Measurements from ENCODE around the gene PPM1G.

Gene PPM1G

DNA sequence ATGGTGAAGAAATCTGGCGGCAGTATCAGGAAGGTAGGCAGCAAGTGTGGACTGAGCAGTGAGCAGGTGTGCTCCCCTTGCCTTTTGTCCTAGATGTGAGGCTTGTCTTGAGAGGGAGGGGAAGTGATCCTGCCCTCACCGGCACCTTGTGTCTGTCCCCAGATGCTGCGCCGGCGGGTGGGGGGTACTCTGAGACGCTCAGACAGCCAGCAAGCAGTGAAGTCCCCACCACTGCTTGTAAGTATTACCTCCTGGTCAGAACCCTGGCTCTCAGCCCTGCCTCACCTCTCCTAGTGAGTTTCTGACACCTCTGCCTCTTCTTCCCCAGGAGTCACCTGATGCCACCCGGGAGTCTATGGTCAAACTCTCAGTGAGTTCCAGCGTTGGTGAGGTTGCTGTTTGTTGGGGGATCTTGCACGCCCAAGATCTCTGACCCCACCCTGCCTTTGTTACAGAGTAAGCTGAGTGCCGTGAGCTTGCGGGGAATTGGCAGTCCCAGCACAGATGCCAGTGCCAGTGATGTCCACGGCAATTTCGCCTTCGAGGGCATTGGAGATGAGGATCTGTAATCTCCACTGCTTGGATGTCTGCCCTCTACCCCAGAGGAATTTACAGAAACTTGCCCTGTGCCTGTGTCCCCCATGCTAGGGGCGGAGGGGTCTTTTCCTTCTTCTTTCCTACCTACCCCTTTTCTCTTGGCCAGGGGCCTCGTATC is 33.1 kb downstream of the PPM1G start:
- peaks cover 48 to 69% (median 60%) of the 10 kb centered on the region in 3 donors for H3K36me3 ChIP-seq
- no peak overlapping the region for H3K27ac ChIP-seq
- no peaks in the 10 kb centered on the region for H3K9me3 ChIP-seq
- TF ChIP-seq, protein P1, sequence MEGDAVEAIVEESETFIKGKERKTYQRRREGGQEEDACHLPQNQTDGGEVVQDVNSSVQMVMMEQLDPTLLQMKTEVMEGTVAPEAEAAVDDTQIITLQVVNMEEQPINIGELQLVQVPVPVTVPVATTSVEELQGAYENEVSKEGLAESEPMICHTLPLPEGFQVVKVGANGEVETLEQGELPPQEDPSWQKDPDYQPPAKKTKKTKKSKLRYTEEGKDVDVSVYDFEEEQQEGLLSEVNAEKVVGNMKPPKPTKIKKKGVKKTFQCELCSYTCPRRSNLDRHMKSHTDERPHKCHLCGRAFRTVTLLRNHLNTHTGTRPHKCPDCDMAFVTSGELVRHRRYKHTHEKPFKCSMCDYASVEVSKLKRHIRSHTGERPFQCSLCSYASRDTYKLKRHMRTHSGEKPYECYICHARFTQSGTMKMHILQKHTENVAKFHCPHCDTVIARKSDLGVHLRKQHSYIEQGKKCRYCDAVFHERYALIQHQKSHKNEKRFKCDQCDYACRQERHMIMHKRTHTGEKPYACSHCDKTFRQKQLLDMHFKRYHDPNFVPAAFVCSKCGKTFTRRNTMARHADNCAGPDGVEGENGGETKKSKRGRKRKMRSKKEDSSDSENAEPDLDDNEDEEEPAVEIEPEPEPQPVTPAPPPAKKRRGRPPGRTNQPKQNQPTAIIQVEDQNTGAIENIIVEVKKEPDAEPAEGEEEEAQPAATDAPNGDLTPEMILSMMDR (IDR thresholded peaks at IDR 0.05), result no peak
- H3K27me3 ChIP-seq, result no peaks in the 10 kb centered on the region
- no peak for DNase-seq
- intact Hi-C loops (cut with DNase I; ENCODE audit: low total_unique reads), result no loop called here
- peaks cover 0 to 43% (median 29%) of the 10 kb centered on the region in 4 donors for H3K4me1 ChIP-seq
- H3K4me3 ChIP-seq, result no peak overlapping the region

DNA sequence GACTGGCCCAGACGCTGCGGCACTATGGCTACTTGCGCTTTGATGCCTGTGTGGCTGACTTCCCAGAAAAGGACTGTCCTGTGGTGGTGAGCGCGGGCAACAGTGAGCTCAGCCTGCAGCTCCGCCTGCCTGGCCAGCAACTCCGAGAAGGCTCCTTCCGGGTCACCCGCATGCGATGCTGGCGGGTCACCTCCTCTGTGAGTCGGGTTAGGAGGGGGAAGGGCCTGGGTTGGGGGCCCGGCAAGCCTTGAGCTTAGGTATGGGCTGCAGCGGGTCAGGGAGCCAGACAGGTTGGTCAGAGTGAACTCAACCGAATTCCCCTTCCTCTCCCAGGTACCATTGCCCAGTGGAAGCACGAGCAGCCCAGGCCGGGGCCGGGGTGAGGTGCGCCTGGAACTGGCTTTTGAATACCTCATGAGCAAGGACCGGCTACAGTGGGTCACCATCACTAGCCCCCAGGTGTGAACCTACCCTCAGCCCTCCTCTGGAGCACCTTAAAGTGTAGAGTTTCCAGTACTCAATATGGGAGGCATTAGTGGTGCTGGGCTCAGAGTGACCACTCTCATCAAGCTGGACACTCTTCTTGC is 33.8 kb downstream of the PPM1G start:
- Histone ChIP-seq H3K27me3 (no peaks in the 10 kb centered on the region), H3K4me1 (peaks cover 0 to 44% (median 30%) of the 10 kb centered on the region in 4 donors), H3K4me3 (no peak overlapping the region), H3K9me3 (no peaks in the 10 kb centered on the region), H3K27ac (no peak overlapping the region), H3K36me3 (peaks cover 48 to 69% (median 60%) of the 10 kb centered on the region in 3 donors)
- TF ChIP-seq, protein P1 (IDR thresholded peaks at IDR 0.05), result no peak
- no peak for DNase-seq
- intact Hi-C loops (cut with DNase I; ENCODE audit: low total_unique reads), result no loop called here

DNA sequence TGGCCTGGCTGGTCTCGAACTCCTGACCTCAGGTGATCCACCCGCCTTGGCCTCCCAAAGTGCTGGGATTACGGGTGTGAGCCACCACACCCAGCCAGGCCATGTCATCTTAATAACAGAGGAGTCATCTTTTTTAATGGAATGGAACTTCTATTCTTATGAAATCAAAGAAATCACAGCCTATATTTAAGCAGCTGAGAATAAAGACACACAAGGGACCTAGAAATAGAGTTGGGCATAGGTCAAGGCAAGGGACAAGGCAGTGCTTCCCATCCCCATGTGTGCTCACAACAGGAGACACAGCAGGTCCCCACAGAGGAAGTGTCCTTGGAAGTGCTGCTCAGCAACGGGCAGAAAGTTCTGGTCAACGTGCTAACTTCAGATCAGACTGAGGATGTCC is 35.8 kb downstream of the PPM1G start:
- intact Hi-C loops (cut with DNase I; ENCODE audit: low total_unique reads), result no loop called here
- no peak overlapping the region for H3K4me3 ChIP-seq
- H3K36me3 ChIP-seq, result peaks cover 48 to 65% (median 60%) of the 10 kb centered on the region in 3 donors
- H3K9me3 ChIP-seq, result no peaks in the 10 kb centered on the region
- H3K27me3 ChIP-seq, result no peaks in the 10 kb centered on the region
- TF ChIP-seq, protein P1 (IDR thresholded peaks at IDR 0.05), result no peak
- DNase-seq, result no peak
- no peak overlapping the region for H3K27ac ChIP-seq
- H3K4me1 ChIP-seq, result peaks cover 0 to 44% (median 27%) of the 10 kb centered on the region in 4 donors

DNA sequence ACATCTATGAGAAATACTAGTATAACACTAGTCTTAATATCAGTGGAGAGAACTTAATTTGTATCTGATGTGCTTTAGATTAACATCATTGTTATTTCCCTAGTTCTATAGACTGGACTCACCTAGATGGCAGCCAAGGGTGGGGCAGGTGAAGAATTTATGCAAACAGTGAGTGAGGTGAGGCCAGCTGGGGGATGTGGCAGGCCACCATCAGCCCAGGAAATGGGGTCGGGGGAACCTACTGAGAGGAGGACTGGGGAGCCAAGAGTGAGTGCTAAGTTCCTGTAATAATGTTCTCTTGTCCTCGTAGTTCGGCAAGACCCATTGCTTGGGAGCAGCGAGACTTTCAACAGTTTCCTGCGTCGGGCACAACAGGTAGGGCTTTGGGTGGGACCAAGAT is 36.5 kb downstream of the PPM1G start:
- Histone ChIP-seq H3K27me3 (no peaks in the 10 kb centered on the region), H3K27ac (no peak overlapping the region), H3K36me3 (peaks cover 50 to 63% (median 61%) of the 10 kb centered on the region in 3 donors), H3K4me1 (peaks cover 0 to 41% (median 28%) of the 10 kb centered on the region in 4 donors), H3K4me3 (no peak overlapping the region), H3K9me3 (no peaks in the 10 kb centered on the region)
- intact Hi-C loops (cut with DNase I; ENCODE audit: low total_unique reads), result no loop called here
- no peak for DNase-seq
- TF ChIP-seq, protein P1 (IDR thresholded peaks at IDR 0.05), result no peak

DNA sequence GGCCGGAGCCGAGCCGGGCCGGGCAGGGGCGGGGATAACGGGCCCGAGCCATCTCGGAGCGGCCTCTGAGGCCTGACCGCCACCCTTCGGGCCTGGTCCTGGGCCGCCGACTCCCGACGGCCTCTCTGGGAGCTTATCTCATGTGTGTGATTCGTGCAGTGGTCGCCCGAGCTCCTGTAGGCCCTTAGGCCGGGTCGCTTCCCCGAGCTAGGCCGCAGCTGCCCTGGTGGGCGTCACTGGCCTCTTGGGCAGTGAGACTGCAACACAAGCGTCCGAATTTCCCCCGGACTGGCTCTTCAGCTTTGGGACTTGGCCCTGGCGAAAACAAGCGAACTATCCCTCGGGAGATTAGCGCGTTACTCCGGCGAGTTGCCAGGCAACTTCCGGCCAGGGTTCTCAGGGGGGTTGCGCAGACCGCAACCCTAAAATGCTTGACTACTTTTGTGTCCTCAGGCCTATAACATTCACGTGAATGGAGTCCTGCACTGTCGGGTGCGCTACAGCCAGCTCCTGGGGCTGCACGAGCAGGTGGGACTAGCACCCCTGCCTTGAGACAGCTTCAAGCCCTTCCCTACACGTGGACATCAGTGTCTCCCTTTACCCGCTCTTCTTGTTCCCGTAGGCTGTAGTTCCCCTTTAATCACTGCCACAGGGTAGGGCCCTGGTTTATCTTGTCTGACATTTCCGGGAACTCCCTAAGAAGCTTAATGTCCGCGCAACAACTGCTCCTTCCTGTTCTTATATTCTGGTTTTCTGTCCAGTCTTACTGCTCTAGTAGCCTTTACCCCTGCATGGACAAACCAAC is 38.4 kb downstream of the PPM1G start:
- Histone ChIP-seq H3K27ac (peak overlapping the region; percentile 92 to 96), H3K4me1 (peaks cover 0 to 36% (median 28%) of the 10 kb centered on the region in 4 donors), H3K36me3 (peaks cover 53 to 63% (median 61%) of the 10 kb centered on the region in 3 donors), H3K9me3 (no peaks in the 10 kb centered on the region), H3K4me3 (peak overlapping the region; percentile 85 to 93), H3K27me3 (no peaks in the 10 kb centered on the region)
- DNase-seq, result no peak
- intact Hi-C loops (cut with DNase I; ENCODE audit: low total_unique reads), result no loop called here
- TF ChIP-seq, protein P1 (IDR thresholded peaks at IDR 0.05), result no peak
